ENCODE measurements around the gene USP25. TPM values are rescaled to one million over a fixed set of nuclear protein-coding genes. Genes with fewer than 3 reads are reported as not detected.
A peak's percentile ranks its signal among the peaks of the same experiment; 100 is the strongest.

The USP25 gene
- total RNA-seq, 3 donors from 2014 or later (not counting 1 experiment from before 2014, with no cell fraction given): 67.0 to 95.4 (median 76.4) TPM

GRCh38 chr21:15722591-15723324 lies 7.0 kb upstream of the USP25 start:
- no peaks in the 10 kb centered on the region for H3K27me3 ChIP-seq (ENCODE audit: control insufficient read depth, insufficient read depth, low read length)
- H3K9me3 Mint-ChIP-seq: peaks cover 0 to 2% of the 10 kb centered on the region in 2 donors
- H3K27ac ChIP-seq (ENCODE audit: low read length): no peak overlapping the region
- no peak overlapping the region for H3K4me3 Mint-ChIP-seq
- DNase-seq (no peak), ATAC-seq (no peak)
- H3K36me3 Mint-ChIP-seq: no peaks in the 10 kb centered on the region
- intact Hi-C loops (cut with micrococcal nuclease): no loop called here
- H3K9me3 ChIP-seq (ENCODE audit: control insufficient read depth, insufficient read depth, low read length): no peaks in the 10 kb centered on the region
- H3K36me3 ChIP-seq (ENCODE audit: control insufficient read depth, insufficient read depth, low read length): no peaks in the 10 kb centered on the region
- H3K27ac Mint-ChIP-seq: no peak overlapping the region
- H3K27me3 Mint-ChIP-seq (ENCODE audit: low read depth in 2 of 2): peaks cover 0 to 6% of the 10 kb centered on the region in 2 donors
- H3K4me1 ChIP-seq (ENCODE audit: control insufficient read depth, insufficient read depth, low read length): no peaks in the 10 kb centered on the region
- H3K4me3 ChIP-seq (ENCODE audit: low read length): no peak overlapping the region
- no peak for TF ChIP-seq CTCF (IDR thresholded peaks at IDR 0.05)
- 100% methylated on average over 3 of the region's 4 CpGs for WGBS (ENCODE audit: insufficient coverage)
- no peaks in the 10 kb centered on the region for H3K4me1 Mint-ChIP-seq

- H3K4me1 Mint-ChIP-seq: peaks cover 12% of the 10 kb centered on the region in 2 donors
- H3K36me3 Mint-ChIP-seq: no peaks in the 10 kb centered on the region
- H3K9me3 ChIP-seq (ENCODE audit: control insufficient read depth, insufficient read depth, low read length): no peaks in the 10 kb centered on the region
- ATAC-seq (no peak), DNase-seq (no peak)
- TF ChIP-seq CTCF (IDR thresholded peaks at IDR 0.05): no peak
- H3K4me3 Mint-ChIP-seq: no peak overlapping the region
- H3K27me3 ChIP-seq (ENCODE audit: control insufficient read depth, insufficient read depth, low read length): no peaks in the 10 kb centered on the region
- 84% methylated on average over 2 of the region's 3 CpGs for WGBS (ENCODE audit: insufficient coverage)
- intact Hi-C loops (cut with micrococcal nuclease): no loop called here
- H3K4me1 ChIP-seq (ENCODE audit: control insufficient read depth, insufficient read depth, low read length): peaks cover 3% of the 10 kb centered on the region
- peaks cover 0 to 2% of the 10 kb centered on the region in 2 donors for H3K9me3 Mint-ChIP-seq
- no peak overlapping the region for H3K27ac Mint-ChIP-seq
- no peak overlapping the region for H3K4me3 ChIP-seq (ENCODE audit: low read length)
- H3K27me3 Mint-ChIP-seq (ENCODE audit: low read depth in 2 of 2): peaks cover 0 to 3% of the 10 kb centered on the region in 2 donors
- no peaks in the 10 kb centered on the region for H3K36me3 ChIP-seq (ENCODE audit: control insufficient read depth, insufficient read depth, low read length)
- no peak overlapping the region for H3K27ac ChIP-seq (ENCODE audit: low read length)
Observed at GRCh38 chr21:15725949-15726348, 3.8 kb upstream of the USP25 start.

GRCh38 chr21:15728046-15728445 lies 1.7 kb upstream of the USP25 start:
- H3K9me3 ChIP-seq (ENCODE audit: control insufficient read depth, insufficient read depth, low read length): no peaks in the 10 kb centered on the region
- no peaks in the 10 kb centered on the region for H3K36me3 ChIP-seq (ENCODE audit: control insufficient read depth, insufficient read depth, low read length)
- no peak for ATAC-seq
- H3K4me1 ChIP-seq (ENCODE audit: control insufficient read depth, insufficient read depth, low read length): peaks cover 8% of the 10 kb centered on the region
- WGBS (ENCODE audit: insufficient coverage): 97% methylated on average over 3 of the region's 3 CpGs
- DNase-seq: no peak
- no peak overlapping the region for H3K4me3 ChIP-seq (ENCODE audit: low read length)
- no peaks in the 10 kb centered on the region for H3K27me3 ChIP-seq (ENCODE audit: control insufficient read depth, insufficient read depth, low read length)
- no peak for TF ChIP-seq CTCF (IDR thresholded peaks at IDR 0.05)
- no peak overlapping the region for H3K27ac ChIP-seq (ENCODE audit: low read length)
- intact Hi-C loops (cut with micrococcal nuclease): loop anchor here (2.0 kb wide), 1 partner anchor 39 kb away; no protein-coding TSS in a partner anchor
- no peaks in the 10 kb centered on the region for H3K36me3 Mint-ChIP-seq
- no peaks in the 10 kb centered on the region for H3K9me3 Mint-ChIP-seq
- peaks cover 17 to 29% of the 10 kb centered on the region in 2 donors for H3K4me1 Mint-ChIP-seq
- peaks cover 0 to 3% of the 10 kb centered on the region in 2 donors for H3K27me3 Mint-ChIP-seq (ENCODE audit: low read depth in 2 of 2)
- H3K4me3 Mint-ChIP-seq: no peak overlapping the region
- no peak overlapping the region for H3K27ac Mint-ChIP-seq

GRCh38 chr21:15729346-15729673 lies 472 bp upstream of the USP25 start:
- H3K36me3 ChIP-seq (ENCODE audit: control insufficient read depth, insufficient read depth, low read length): no peaks in the 10 kb centered on the region
- peaks cover 0 to 3% of the 10 kb centered on the region in 2 donors for H3K27me3 Mint-ChIP-seq (ENCODE audit: low read depth in 2 of 2)
- H3K9me3 ChIP-seq (ENCODE audit: control insufficient read depth, insufficient read depth, low read length): no peaks in the 10 kb centered on the region
- H3K4me3 Mint-ChIP-seq: peak overlapping the region; percentile 91
- no peaks in the 10 kb centered on the region for H3K36me3 Mint-ChIP-seq
- H3K4me1 ChIP-seq (ENCODE audit: control insufficient read depth, insufficient read depth, low read length): peaks cover 15% of the 10 kb centered on the region
- H3K9me3 Mint-ChIP-seq: no peaks in the 10 kb centered on the region
- H3K27ac Mint-ChIP-seq: peak overlapping the region; percentile 66 to 83
- H3K27ac ChIP-seq (ENCODE audit: low read length): peak overlapping the region; percentile 64
- TF ChIP-seq CTCF (IDR thresholded peaks at IDR 0.05): no peak
- peaks cover 25 to 37% of the 10 kb centered on the region in 2 donors for H3K4me1 Mint-ChIP-seq
- ATAC-seq (no peak), DNase-seq (no peak)
- peak overlapping the region; percentile 59 for H3K4me3 ChIP-seq (ENCODE audit: low read length)
- H3K27me3 ChIP-seq (ENCODE audit: control insufficient read depth, insufficient read depth, low read length): no peaks in the 10 kb centered on the region
- WGBS (ENCODE audit: insufficient coverage): 10% methylated on average over 11 of the region's 11 CpGs
- intact Hi-C loops (cut with micrococcal nuclease): loop anchor here (2.0 kb wide), 1 partner anchor 41 kb away; no protein-coding TSS in a partner anchor
